Measurements from ENCODE around the gene PPP1R15B. TPM values are rescaled to one million over a fixed set of nuclear protein-coding genes. Genes with fewer than 3 reads are reported as not detected.

Gene PPP1R15B
- total RNA-seq, 1 donor from 2014 or later: 42.1 TPM

- Histone ChIP-seq H3K4me3 (ENCODE audit: low read depth, low read length) (no peak overlapping the region), H3K36me3 (ENCODE audit: control insufficient read depth, insufficient read depth, low read length) (peaks cover 2% of the 10 kb centered on the region), H3K27me3 (ENCODE audit: control insufficient read depth, insufficient read depth, low read length) (no peaks in the 10 kb centered on the region)
- no peak for DNase-seq (ENCODE audit: low read depth)
- no peak for TF ChIP-seq CTCF (IDR thresholded peaks at IDR 0.05; ENCODE audit: insufficient read depth, low read length, poor library complexity, severe bottlenecking)
Observed at GRCh38 chr1:204435872-204436271, 24.3 kb upstream of the PPP1R15B start.

GRCh38 chr1:204435381-204435831 is 23.8 kb upstream of the PPP1R15B start:
- no peak for DNase-seq (ENCODE audit: low read depth)
- TF ChIP-seq CTCF (IDR thresholded peaks at IDR 0.05; ENCODE audit: insufficient read depth, low read length, poor library complexity, severe bottlenecking): no peak
- no peaks in the 10 kb centered on the region for H3K27me3 ChIP-seq (ENCODE audit: control insufficient read depth, insufficient read depth, low read length)
- peaks cover 2% of the 10 kb centered on the region for H3K36me3 ChIP-seq (ENCODE audit: control insufficient read depth, insufficient read depth, low read length)
- H3K4me3 ChIP-seq (ENCODE audit: low read depth, low read length): no peak overlapping the region

- DNase-seq (ENCODE audit: low read depth): no peak
- Histone ChIP-seq H3K4me3 (ENCODE audit: low read depth, low read length) (no peak overlapping the region), H3K27me3 (ENCODE audit: control insufficient read depth, insufficient read depth, low read length) (no peaks in the 10 kb centered on the region), H3K36me3 (ENCODE audit: control insufficient read depth, insufficient read depth, low read length) (peaks cover 2% of the 10 kb centered on the region)
- TF ChIP-seq CTCF (IDR thresholded peaks at IDR 0.05; ENCODE audit: insufficient read depth, low read length, poor library complexity, severe bottlenecking): no peak
Observed at GRCh38 chr1:204434116-204434755, 22.6 kb upstream of the PPP1R15B start.

GRCh38 chr1:204432708-204433107 is 21.1 kb upstream of the PPP1R15B start:
- Histone ChIP-seq H3K27me3 (ENCODE audit: control insufficient read depth, insufficient read depth, low read length) (no peaks in the 10 kb centered on the region), H3K36me3 (ENCODE audit: control insufficient read depth, insufficient read depth, low read length) (peaks cover 2% of the 10 kb centered on the region), H3K4me3 (ENCODE audit: low read depth, low read length) (no peak overlapping the region)
- no peak for TF ChIP-seq CTCF (IDR thresholded peaks at IDR 0.05; ENCODE audit: insufficient read depth, low read length, poor library complexity, severe bottlenecking)
- DNase-seq (ENCODE audit: low read depth): no peak

- no peak for DNase-seq (ENCODE audit: low read depth)
Observed at GRCh38 chr1:204431310-204432184, 19.9 kb upstream of the PPP1R15B start.

More at GRCh38 chr1:204431310-204432184, 19.9 kb upstream of the PPP1R15B start:
- H3K36me3 ChIP-seq (ENCODE audit: control insufficient read depth, insufficient read depth, low read length): peaks cover 2% of the 10 kb centered on the region
- no peaks in the 10 kb centered on the region for H3K27me3 ChIP-seq (ENCODE audit: control insufficient read depth, insufficient read depth, low read length)
- peak; percentile 92 for TF ChIP-seq CTCF (IDR thresholded peaks at IDR 0.05; ENCODE audit: insufficient read depth, low read length, poor library complexity, severe bottlenecking)
- H3K4me3 ChIP-seq (ENCODE audit: low read depth, low read length): no peak overlapping the region
